Hepatocyte (in vitro differentiated cells): ENCODE results near the gene RNU6-9. TPM values are rescaled to one million over a fixed set of nuclear protein-coding genes. Genes with fewer than 3 reads are reported as not detected.
A peak's percentile ranks its signal among the peaks of the same experiment; 100 is the strongest.

Experiments used
- DNase-seq: peaks from one replicate; pipeline ENCODE4 v3.0.0-alpha.2; 2016; ENCODE audit warnings: low spot score
- H2AFZ ChIP-seq: fragments of 200-600 bp; sonication (generic); 2 replicates; pipeline ENCODE4 v1.6.0; 2016; ENCODE audit warnings: antibody characterized with exemption, mild to moderate bottlenecking
- H3K27ac ChIP-seq: fragments of 200-600 bp; sonication (generic); 2 replicates; pipeline ENCODE4 v1.5.1; 2016; ENCODE audit warnings: mild to moderate bottlenecking
- H3K27me3 ChIP-seq: fragments of 200-600 bp; sonication (generic); 2 replicates; pipeline ENCODE4 v1.6.1; 2016
- H3K36me3 ChIP-seq: fragments of 200-600 bp; sonication (generic); replicated peaks from 2 replicates; pipeline ENCODE4 v1.5.1; 2016; ENCODE audit warnings: low read depth; ENCODE audit not compliant: insufficient read depth
- H3K4me1 ChIP-seq: fragments of 200-600 bp; sonication (generic); 2 replicates; pipeline ENCODE4 v1.5.1; 2016; ENCODE audit warnings: mild to moderate bottlenecking, moderate library complexity; ENCODE audit not compliant: insufficient read depth
- H3K4me2 ChIP-seq: fragments of 200-600 bp; sonication (generic); 2 replicates; pipeline ENCODE4 v1.6.0; 2016
- H3K4me3 ChIP-seq: fragments of 200-600 bp; sonication (generic); 2 replicates; pipeline ENCODE4 v1.5.1; 2016; ENCODE audit warnings: mild to moderate bottlenecking
- H3K79me2 ChIP-seq: fragments of 200-600 bp; sonication (generic); 2 replicates; pipeline ENCODE4 v1.6.0; 2017; ENCODE audit warnings: mild to moderate bottlenecking
- H3K9me2 ChIP-seq: fragments of 200-600 bp; sonication (generic); replicated peaks from 2 replicates; pipeline ENCODE4 v1.6.0; 2017; ENCODE audit warnings: mild to moderate bottlenecking; ENCODE audit not compliant: insufficient read depth
- H3K9me3 ChIP-seq: fragments of 200-600 bp; sonication (generic); 2 replicates; pipeline ENCODE4 v1.5.1; 2016; ENCODE audit warnings: low read depth, mild to moderate bottlenecking
- H4K20me1 ChIP-seq: fragments of 200-600 bp; sonication (generic); 2 replicates; pipeline ENCODE4 v1.6.0; 2016; ENCODE audit warnings: mild to moderate bottlenecking; ENCODE audit not compliant: insufficient read depth, poor library complexity, severe bottlenecking
- CTCF ChIP-seq: fragments of 200-600 bp; sonication (generic); IDR thresholded peaks from 2 replicates; pipeline ENCODE4 v1.5.1; 2016; ENCODE audit warnings: antibody characterized with exemption, mild to moderate bottlenecking; ENCODE audit not compliant: poor library complexity
- EZH2 ChIP-seq: fragments of 200-600 bp; sonication (generic); IDR thresholded peaks from 2 replicates; pipeline ENCODE4 v1.6.1; 2016; ENCODE audit warnings: antibody characterized with exemption, mild to moderate bottlenecking, borderline replicate concordance
- EZH2phosphoT487 ChIP-seq: fragments of 200-600 bp; sonication (generic); IDR thresholded peaks from one replicate; pipeline ENCODE4 v1.6.1; 2018; ENCODE audit warnings: antibody characterized with exemption, mild to moderate bottlenecking, low read depth, moderate library complexity; ENCODE audit not compliant: unreplicated experiment, severe bottlenecking
- WGBS: methylation state at CpG from one replicate; pipeline ENCODE4 v1.1.6; 2016; ENCODE audit warnings: low lambda C conversion rate; ENCODE audit errors: missing lambda C conversion rate; 5-methylcytosine and 5-hydroxymethylcytosine counted together
- polyA plus RNA-seq: library from polyadenylated mRNA; unstranded; fragments of >200 nt; fragmentation: Nextera tagmentation; extraction: Ambion mirVana; gene quantifications from 2 replicates; pipeline ENCODE4 v1.2.1, GENCODE V29; 2016
- total RNA-seq: library from RNA; depleted of rRNA; stranded (reverse); fragments of >200 nt; gene quantifications from 2 replicates; pipeline ENCODE4 v1.2.3, GENCODE V29; 2014

Gene RNU6-9
- total and polyA plus RNA-seq, 2 experiments from 2014 or later, result not detected

GRCh38 chr19:858868-859843 is 34.1 kb upstream of the RNU6-9 start, which contains the start of gene CFD:
Gene CFD (plus strand): TSS chr19:859664. CDS start chr19:859690, 26 bp downstream.
- 70% methylated on average over 16 of the region's 24 CpGs for WGBS
- TF ChIP-seq EZH2phosphoT487 (no peak), CTCF (no peak), EZH2 (no peak)
- Histone ChIP-seq H3K9me2 (no peaks in the 10 kb centered on the region), H4K20me1 (no peaks in the 10 kb centered on the region), H3K27me3 (no peaks in the 10 kb centered on the region), H3K9me3 (no peaks in the 10 kb centered on the region), H3K4me2 (peak within 1 kb of the TSS; percentile 84), H3K79me2 (no peaks in the 10 kb centered on the region), H3K27ac (no peak within 1 kb of the TSS), H2AFZ (no peak within 1 kb of the TSS), H3K4me1 (peaks cover 5% of the 10 kb centered on the region), H3K4me3 (peak within 1 kb of the TSS; percentile 14), H3K36me3 (no peaks in the 10 kb centered on the region)
- no peak for DNase-seq

GRCh38 chr19:861141-861755 is 32.0 kb upstream of the RNU6-9 start:
- peaks cover 5% of the 10 kb centered on the region for H3K4me1 ChIP-seq
- 47% methylated on average over 4 of the region's 35 CpGs for WGBS
- no peaks in the 10 kb centered on the region for H3K27me3 ChIP-seq
- H2AFZ ChIP-seq, result no peak overlapping the region
- TF ChIP-seq CTCF (no peak), EZH2phosphoT487 (no peak), EZH2 (no peak)
- H4K20me1 ChIP-seq, result no peaks in the 10 kb centered on the region
- no peak overlapping the region for H3K27ac ChIP-seq
- DNase-seq, result no peak
- H3K9me3 ChIP-seq, result no peaks in the 10 kb centered on the region
- H3K4me2 ChIP-seq, result peak overlapping the region; percentile 84
- H3K79me2 ChIP-seq, result no peaks in the 10 kb centered on the region
- no peak overlapping the region for H3K4me3 ChIP-seq
- H3K9me2 ChIP-seq, result no peaks in the 10 kb centered on the region
- H3K36me3 ChIP-seq, result no peaks in the 10 kb centered on the region

- no peaks in the 10 kb centered on the region for H3K79me2 ChIP-seq
- DNase-seq, result peak; percentile 57
- TF ChIP-seq CTCF (no peak), EZH2phosphoT487 (no peak), EZH2 (no peak)
- no peaks in the 10 kb centered on the region for H4K20me1 ChIP-seq
- H3K27me3 ChIP-seq, result no peaks in the 10 kb centered on the region
- 13% methylated on average over 29 of the region's 60 CpGs for whole genome bisulfite sequencing
- no peak overlapping the region for H3K27ac ChIP-seq
- peak overlapping the region; percentile 46 for H3K4me2 ChIP-seq
- H3K36me3 ChIP-seq, result no peaks in the 10 kb centered on the region
- no peaks in the 10 kb centered on the region for H3K9me3 ChIP-seq
- H3K4me3 ChIP-seq, result no peak overlapping the region
- peaks cover 5% of the 10 kb centered on the region for H3K4me1 ChIP-seq
- no peak overlapping the region for H2AFZ ChIP-seq
- no peaks in the 10 kb centered on the region for H3K9me2 ChIP-seq
Observed at GRCh38 chr19:861756-862580, 31.3 kb upstream of the RNU6-9 start.
